PC-3 (cell line): ENCODE results near the gene PER2. TPM values are rescaled to one million over a fixed set of nuclear protein-coding genes. Genes with fewer than 3 reads are reported as not detected.

Source experiments
- ATAC-seq: fragments of 200-7000 bp; cut with Tn5 transposase; 2 replicates; pipeline ENCODE4 v1.9.1; 2020; ENCODE audit warnings: mild to moderate bottlenecking, moderate library complexity
- BruUV-seq: library from RNA; stranded (reverse); fragments of 400-500 nt; replicated peaks from 2 replicates; lab custom pipeline; 2021; lab: Mats Ljungman, UMichigan
- CTCF ChIA-PET: fragments of 300-600 bp; sonication (Branson Sonifier 250); formaldehyde crosslinking; loops from one replicate; lab custom pipeline; 2022; ENCODE audit warnings: antibody characterized with exemption; lab: Charles Lee
- POLR2A ChIA-PET: fragments of 300-600 bp; sonication (Branson Sonifier 250); formaldehyde crosslinking; loops from one replicate; lab custom pipeline; 2022; ENCODE audit warnings: antibody characterized with exemption; ENCODE audit not compliant: unreplicated experiment; lab: Charles Lee
- DNase-seq: peaks from one replicate; pipeline ENCODE4 v3.0.0-alpha.2; 2015
- H2AFZ ChIP-seq: fragments of 300-600 bp; sonication (generic); 2 replicates; pipeline ENCODE4 v1.6.0; 2016; ENCODE audit warnings: antibody characterized with exemption, low read length
- H3F3A ChIP-seq: fragments of 300-600 bp; sonication (generic); one replicate; pipeline ENCODE4 v1.6.0; 2017; ENCODE audit warnings: antibody characterized with exemption, low read length, control low read depth, mild to moderate bottlenecking; ENCODE audit not compliant: unreplicated experiment
- H3K27ac ChIP-seq: fragments of 300-600 bp; sonication (generic); 2 replicates; pipeline ENCODE4 v1.5.1; 2016; ENCODE audit warnings: mild to moderate bottlenecking, low read length
- H3K27me3 ChIP-seq: fragments of 300-600 bp; sonication (generic); 2 replicates; pipeline ENCODE4 v1.6.1; 2016; ENCODE audit warnings: low read length, mixed read lengths
- H3K36me3 ChIP-seq: fragments of 300-600 bp; sonication (generic); 2 replicates; pipeline ENCODE4 v1.6.1; 2016; ENCODE audit warnings: low read depth, mixed run types, low read length, mixed read lengths
- H3K4me1 ChIP-seq: fragments of 300-600 bp; sonication (generic); 2 replicates; pipeline ENCODE4 v1.5.1; 2016; ENCODE audit warnings: low read length; ENCODE audit not compliant: insufficient read depth
- H3K4me2 ChIP-seq: fragments of 300-600 bp; sonication (generic); 2 replicates; pipeline ENCODE4 v1.6.0; 2016; ENCODE audit warnings: low read length
- H3K4me3 ChIP-seq: fragments of 300-600 bp; sonication (generic); 2 replicates; pipeline ENCODE4 v1.5.1; 2016; ENCODE audit warnings: mild to moderate bottlenecking, low read length, mixed read lengths
- H3K79me2 ChIP-seq: fragments of 300-600 bp; sonication (generic); 2 replicates; pipeline ENCODE4 v1.6.1; 2017; ENCODE audit warnings: low read length, mixed read lengths
- H3K9ac ChIP-seq: fragments of 300-600 bp; sonication (generic); 2 replicates; pipeline ENCODE4 v1.6.0; 2016; ENCODE audit warnings: mild to moderate bottlenecking, low read length
- H3K9me2 ChIP-seq: fragments of 300-600 bp; sonication (generic); replicated peaks from 2 replicates; pipeline ENCODE4 v1.6.1; 2016; ENCODE audit warnings: mixed run types, low read length, mixed read lengths
- H3K9me3 ChIP-seq: fragments of 300-600 bp; sonication (generic); 2 replicates; pipeline ENCODE4 v1.6.1; 2016; ENCODE audit warnings: low read length, mixed read lengths
- H4K20me1 ChIP-seq: fragments of 300-600 bp; sonication (generic); 2 replicates; pipeline ENCODE4 v1.6.1; 2016; ENCODE audit warnings: low read length, mixed read lengths
- EZH2 ChIP-seq: fragments of 300-600 bp; sonication (generic); IDR thresholded peaks from one replicate; pipeline ENCODE4 v1.6.1; 2017; ENCODE audit warnings: antibody characterized with exemption, mild to moderate bottlenecking, low read length; ENCODE audit not compliant: unreplicated experiment
- EZH2phosphoT487 ChIP-seq: fragments of 300-600 bp; sonication (generic); IDR thresholded peaks from 2 replicates; pipeline ENCODE4 v1.6.1; 2018; ENCODE audit warnings: mild to moderate bottlenecking, antibody characterized with exemption, low read length, borderline replicate concordance
- intact Hi-C: fragments of 100-400 bp; cut with micrococcal nuclease; formaldehyde crosslinking; loops from 2 replicates; pipeline ENCODE4 v1.9.0; 2023
- total RNA-seq: library from RNA; depleted of rRNA; stranded (reverse); fragments of >200 nt; gene quantifications from 2 replicates; pipeline ENCODE4 v1.2.3, GENCODE V29; 2014
- TF ChIP-seq, protein P1 (sequence below): fragments of 300-600 bp; sonication (generic); conservative IDR thresholded peaks from 2 replicates; pipeline ENCODE4 v1.5.1; 2017; ENCODE audit warnings: antibody characterized with exemption, low read depth, mild to moderate bottlenecking, low read length

Gene PER2
- total RNA-seq, 1 experiment from 2014 or later = 8.6 TPM

DNA sequence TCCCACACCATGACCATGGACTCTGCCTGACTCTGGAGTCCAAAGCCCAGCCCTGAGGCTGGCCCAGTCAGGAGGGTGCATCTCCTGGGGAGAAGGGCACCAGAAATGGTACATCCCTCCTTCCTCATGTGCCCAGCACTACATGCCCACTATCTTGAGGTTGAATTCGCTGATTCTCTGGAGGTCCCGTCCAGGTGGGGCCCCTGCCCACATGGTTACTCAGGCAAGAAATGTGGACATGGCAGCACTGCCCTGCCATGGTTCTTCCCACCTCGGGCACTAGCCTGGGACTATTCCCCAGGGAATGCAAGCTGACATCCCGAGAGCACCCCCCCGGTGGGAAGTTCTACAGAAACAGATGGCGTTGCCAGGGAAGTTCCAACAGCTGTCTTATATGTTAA lies 33.3 kb downstream of the PER2 start:
- CTCF ChIA-PET = interaction anchor here (0.6 kb wide), 1 partner anchor 39 kb away, joined by 4 read pairs; no protein-coding TSS in a partner anchor
- Histone ChIP-seq H3K4me1 (no peaks in the 10 kb centered on the region), H3K79me2 (no peaks in the 10 kb centered on the region), H3K9me2 (no peaks in the 10 kb centered on the region), H3K27me3 (no peaks in the 10 kb centered on the region), H3K4me2 (no peak overlapping the region), H2AFZ (no peak overlapping the region), H3K36me3 (peaks cover 9% of the 10 kb centered on the region), H4K20me1 (no peaks in the 10 kb centered on the region), H3K27ac (no peak overlapping the region), H3K9ac (no peak overlapping the region), H3K9me3 (no peaks in the 10 kb centered on the region), H3F3A (no peaks in the 10 kb centered on the region), H3K4me3 (no peak overlapping the region)
- DNase-seq (no peak), ATAC-seq (no peak)
- BruUV-seq = no TSS peak
- TF ChIP-seq EZH2 (no peak), EZH2phosphoT487 (no peak)
- TF ChIP-seq, protein P1, sequence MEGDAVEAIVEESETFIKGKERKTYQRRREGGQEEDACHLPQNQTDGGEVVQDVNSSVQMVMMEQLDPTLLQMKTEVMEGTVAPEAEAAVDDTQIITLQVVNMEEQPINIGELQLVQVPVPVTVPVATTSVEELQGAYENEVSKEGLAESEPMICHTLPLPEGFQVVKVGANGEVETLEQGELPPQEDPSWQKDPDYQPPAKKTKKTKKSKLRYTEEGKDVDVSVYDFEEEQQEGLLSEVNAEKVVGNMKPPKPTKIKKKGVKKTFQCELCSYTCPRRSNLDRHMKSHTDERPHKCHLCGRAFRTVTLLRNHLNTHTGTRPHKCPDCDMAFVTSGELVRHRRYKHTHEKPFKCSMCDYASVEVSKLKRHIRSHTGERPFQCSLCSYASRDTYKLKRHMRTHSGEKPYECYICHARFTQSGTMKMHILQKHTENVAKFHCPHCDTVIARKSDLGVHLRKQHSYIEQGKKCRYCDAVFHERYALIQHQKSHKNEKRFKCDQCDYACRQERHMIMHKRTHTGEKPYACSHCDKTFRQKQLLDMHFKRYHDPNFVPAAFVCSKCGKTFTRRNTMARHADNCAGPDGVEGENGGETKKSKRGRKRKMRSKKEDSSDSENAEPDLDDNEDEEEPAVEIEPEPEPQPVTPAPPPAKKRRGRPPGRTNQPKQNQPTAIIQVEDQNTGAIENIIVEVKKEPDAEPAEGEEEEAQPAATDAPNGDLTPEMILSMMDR = no peak
- intact Hi-C loops = loop anchor here (5.0 kb wide), 1 partner anchor 67 kb away; the partner anchor contains the start of gene TRAF3IP1
- POLR2A ChIA-PET = no interaction called here

DNA sequence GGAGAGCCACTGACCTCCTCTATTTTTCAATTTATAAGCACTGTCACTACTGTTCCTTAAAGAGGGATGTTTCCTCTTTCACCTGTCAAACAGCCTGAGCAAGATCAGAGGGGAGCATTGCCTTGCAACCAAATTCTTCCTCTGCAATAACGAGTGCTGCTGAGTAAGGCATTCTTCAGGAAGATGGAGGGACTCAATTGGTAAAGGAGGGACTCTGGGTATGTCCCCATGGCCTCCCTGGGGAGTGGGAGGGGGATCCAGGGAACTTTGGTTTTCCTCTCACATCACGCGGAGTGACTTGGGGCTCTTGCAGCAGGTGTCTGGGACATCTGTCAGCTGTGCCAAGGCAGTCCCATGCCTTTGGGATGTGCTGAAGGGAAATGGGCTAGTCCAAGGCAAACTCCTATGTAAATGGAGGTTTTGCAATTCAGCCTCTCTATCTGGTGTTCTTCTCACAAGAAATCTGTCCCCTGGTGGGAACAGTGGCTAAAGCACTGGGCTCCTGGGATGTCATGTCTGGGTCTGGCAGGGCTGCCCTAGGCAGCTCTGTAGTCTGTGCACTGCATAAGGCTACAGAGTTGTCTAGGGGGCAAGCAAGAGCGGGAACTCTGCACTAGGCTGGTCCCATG lies 34.2 kb downstream of the PER2 start:
- Histone ChIP-seq H3K4me2 (no peak overlapping the region), H3K9me3 (no peaks in the 10 kb centered on the region), H3K4me1 (no peaks in the 10 kb centered on the region), H3K27me3 (no peaks in the 10 kb centered on the region), H3F3A (no peaks in the 10 kb centered on the region), H3K36me3 (peaks cover 9% of the 10 kb centered on the region), H4K20me1 (no peaks in the 10 kb centered on the region), H3K79me2 (no peaks in the 10 kb centered on the region), H3K4me3 (no peak overlapping the region), H3K9ac (no peak overlapping the region), H3K27ac (no peak overlapping the region), H3K9me2 (no peaks in the 10 kb centered on the region), H2AFZ (no peak overlapping the region)
- ChIA-PET CTCF (no interaction called here), POLR2A (no interaction called here)
- intact Hi-C loops = no loop called here
- ATAC-seq (no peak), DNase-seq (no peak)
- no TSS peak for BruUV-seq
- TF ChIP-seq, protein P1 = no peak
- TF ChIP-seq EZH2phosphoT487 (no peak), EZH2 (no peak)
